ENCODE data around the gene LDLRAP1.

LDLRAP1 gene

DNA sequence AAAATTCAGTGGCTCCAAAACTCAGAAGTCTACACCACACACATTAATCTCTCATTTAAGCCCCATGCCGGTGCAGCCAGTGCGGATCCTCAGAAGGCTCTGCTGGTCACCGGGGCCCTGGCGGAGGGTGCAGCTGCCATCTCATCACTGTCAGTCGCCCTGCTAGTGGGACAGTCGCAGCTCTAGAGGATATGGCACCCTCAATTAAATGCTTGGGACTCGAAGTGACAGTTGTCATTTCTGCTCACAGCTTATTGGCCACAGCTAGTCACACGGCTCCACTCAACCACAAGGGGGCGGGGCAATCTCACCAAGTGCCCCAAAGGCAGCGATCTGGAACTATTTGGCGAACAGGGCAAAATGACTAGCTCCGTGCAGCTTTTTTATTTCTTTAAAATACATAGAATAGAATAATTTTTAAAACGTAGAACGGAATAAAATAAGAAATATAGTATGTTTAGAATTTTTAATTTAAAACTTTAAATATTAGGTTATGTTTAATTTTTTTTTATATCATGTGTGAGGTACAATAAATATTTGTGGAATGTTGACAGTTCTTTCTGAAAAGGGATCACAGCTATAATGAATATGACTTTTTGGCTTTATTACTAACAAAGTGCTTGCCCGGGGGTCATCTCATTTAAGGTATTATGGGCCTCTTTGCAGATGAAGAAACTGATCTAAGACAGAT is 65.2 kb downstream of the LDLRAP1 start:
- peak; percentile 86 to 89 for DNase-seq (ENCODE audit: low read depth in 2 of 2)

DNA sequence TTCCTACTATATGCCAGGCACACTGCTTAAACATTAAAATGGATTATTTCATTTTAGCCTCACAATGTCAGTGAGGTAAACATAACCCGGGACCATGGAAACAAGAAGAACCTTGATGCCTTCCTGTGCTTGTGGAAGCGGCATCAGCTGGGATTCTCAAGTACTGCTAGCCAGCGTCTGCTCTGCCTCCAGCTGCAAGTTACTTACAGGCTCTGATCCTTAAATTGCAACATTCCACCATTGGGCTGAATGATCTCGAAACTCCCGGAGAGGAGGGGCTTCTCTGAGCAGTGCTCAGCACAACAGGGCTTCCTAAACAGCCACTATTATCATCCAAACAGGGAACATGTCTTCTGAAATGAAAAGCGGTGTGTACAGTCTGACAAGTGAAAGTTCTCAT is 66.5 kb downstream of the LDLRAP1 start:
- DNase-seq (ENCODE audit: low read depth in 2 of 2): no peak

- DNase-seq (ENCODE audit: low read depth in 2 of 2): no peak
Measured at GRCh38 chr1:25610822-25611630, 67.6 kb downstream of the LDLRAP1 start.

DNA sequence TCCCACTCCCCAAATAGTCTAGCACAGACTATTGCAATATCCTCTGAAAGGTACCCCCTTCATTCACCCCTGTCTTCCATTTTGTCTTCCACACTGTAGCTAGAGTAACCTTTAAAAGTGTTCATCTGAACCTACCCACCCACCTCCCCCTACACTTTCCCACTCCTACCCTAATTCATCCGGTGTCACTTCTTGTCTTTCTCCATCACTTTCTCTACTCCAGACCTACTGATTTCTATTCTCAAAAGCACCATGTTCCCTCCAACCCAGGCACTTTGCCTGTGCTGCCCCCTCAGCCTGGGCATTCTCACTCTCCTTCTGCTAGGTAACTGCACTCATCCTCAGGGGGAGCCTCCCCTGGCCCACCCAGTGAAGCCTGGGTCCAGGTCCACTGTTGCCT is 68.4 kb downstream of the LDLRAP1 start:
- no peak for DNase-seq (ENCODE audit: low read depth in 2 of 2)

GRCh38 chr1:25612421-25612820 is 69.0 kb downstream of the LDLRAP1 start:
- DNase-seq (ENCODE audit: low read depth in 2 of 2): no peak

GRCh38 chr1:25613091-25613490 is 69.7 kb downstream of the LDLRAP1 start:
- no peak for DNase-seq (ENCODE audit: low read depth in 2 of 2)

DNA sequence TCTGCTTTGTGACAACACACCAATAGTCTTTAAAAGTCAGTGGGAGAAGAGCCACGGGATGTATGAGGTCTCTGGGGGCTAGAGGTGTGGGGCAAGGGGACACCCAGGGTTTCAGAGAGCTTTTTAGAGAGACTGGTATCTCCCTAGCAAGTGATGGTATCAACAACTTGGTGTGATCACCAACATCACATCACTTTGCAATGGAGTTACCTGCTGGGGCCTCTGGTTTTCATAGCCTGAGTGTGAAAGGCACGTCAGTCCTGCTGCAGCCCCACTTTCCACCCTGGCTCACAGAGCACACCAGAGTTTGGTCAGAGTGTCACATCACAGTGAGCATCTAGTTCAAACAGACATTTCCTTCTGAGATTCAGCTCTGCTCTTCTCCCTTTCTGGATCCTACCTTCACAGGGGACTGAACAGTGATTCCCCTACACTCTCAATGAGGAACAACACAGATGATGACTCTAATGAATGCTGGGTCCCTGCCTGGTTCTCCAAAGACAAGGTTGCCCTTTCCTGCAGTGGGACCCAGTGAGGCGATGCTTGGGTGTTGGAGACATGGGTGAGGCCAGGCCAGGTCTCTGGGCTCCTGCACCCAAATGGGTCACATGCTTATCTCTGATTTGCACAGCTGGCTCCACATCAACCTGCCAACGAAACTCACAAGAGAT is 71.2 kb downstream of the LDLRAP1 start:
- DNase-seq (ENCODE audit: low read depth in 2 of 2): no peak

- DNase-seq (ENCODE audit: low read depth in 2 of 2): no peak
Measured at GRCh38 chr1:25615172-25615541, 71.8 kb downstream of the LDLRAP1 start.

- no peak for DNase-seq (ENCODE audit: low read depth in 2 of 2)
Measured at GRCh38 chr1:25615563-25616094, 72.2 kb downstream of the LDLRAP1 start.

- peak; percentile 61 to 62 for DNase-seq (ENCODE audit: low read depth in 2 of 2)
Measured at GRCh38 chr1:25616095-25616986, 72.9 kb downstream of the LDLRAP1 start, which contains the start of gene MAN1C1. Gene MAN1C1 (plus strand): TSS chr1:25616791. CDS start chr1:25617798, 1,007 bp downstream.

- DNase-seq (ENCODE audit: low read depth in 2 of 2): no peak
Measured at GRCh38 chr1:25616987-25617624, 73.7 kb downstream of the LDLRAP1 start.

GRCh38 chr1:25617625-25618432 is 74.4 kb downstream of the LDLRAP1 start:
- DNase-seq (ENCODE audit: low read depth in 2 of 2): no peak

GRCh38 chr1:25618433-25618808 is 75.0 kb downstream of the LDLRAP1 start:
- no peak for DNase-seq (ENCODE audit: low read depth in 2 of 2)

Measured in stimulated activated CD4-positive, alpha-beta T cell treated with anti-CD3 and anti-CD28 coated beads, Interleukin-4, amount 100 ng/mL, for 48 hours (primary cell).